ENCODE measurements around the gene LRP8. TPM values are rescaled to one million over a fixed set of nuclear protein-coding genes. Genes with fewer than 3 reads are reported as not detected.

The LRP8 gene
- total and polyA plus RNA-seq, 2 experiments from 2014 or later: 27.8 to 71.1 TPM

GRCh38 chr1:53366901-53367502 lies 39.1 kb upstream of the LRP8 start:
- Mint-ChIP-seq H3K36me3 (ENCODE audit: low read depth) (no peaks in the 10 kb centered on the region), H3K27ac (no peak overlapping the region), H3K4me3 (no peak overlapping the region), H3K27me3 (ENCODE audit: insufficient read depth, low read depth, poor library complexity) (peaks cover 29% of the 10 kb centered on the region), H3K9me3 (no peaks in the 10 kb centered on the region), H3K4me1 (peaks cover 7% of the 10 kb centered on the region)
- no peaks in the 10 kb centered on the region for H3F3A ChIP-seq (replicated peaks; ENCODE audit: low read depth)
- no peaks in the 10 kb centered on the region for H3K9me2 ChIP-seq (ENCODE audit: insufficient read depth)
- TF ChIP-seq CTCF (conservative IDR thresholded peaks at IDR 0.05; ENCODE audit: low read depth in 2 of 2) (no peak), ZNF462 (CRISPR knock-in tag; IDR thresholded peaks at IDR 0.05) (no peak), NANOG (IDR thresholded peaks at IDR 0.05; ENCODE audit: borderline replicate concordance) (no peak), JUNB (IDR thresholded peaks at IDR 0.05; ENCODE audit: unreplicated experiment) (no peak), EZH2phosphoT487 (IDR thresholded peaks at IDR 0.05; ENCODE audit: unreplicated experiment) (no peak)
- ATAC-seq (no peak), DNase-seq (ENCODE audit: low spot score) (no peak)
- no peaks in the 10 kb centered on the region for H3K36me3 ChIP-seq (ENCODE audit: insufficient read depth)
- no peaks in the 10 kb centered on the region for H3K27me3 ChIP-seq (ENCODE audit: insufficient read depth)
- H2AFZ ChIP-seq: no peak overlapping the region; the same call in 1 of the 2 replicates
- no peaks in the 10 kb centered on the region for H3K79me2 ChIP-seq (replicated peaks; ENCODE audit: insufficient read depth)
- H3K27ac ChIP-seq (ENCODE audit: low read depth): no peak overlapping the region
- H3K4me3 ChIP-seq: no peak overlapping the region
- H3K4me2 ChIP-seq: no peak overlapping the region
- H3K4me1 ChIP-seq (ENCODE audit: insufficient read depth): peaks cover 5% of the 10 kb centered on the region; the same call in 1 of the 2 replicates
- H4K20me1 ChIP-seq (replicated peaks; ENCODE audit: insufficient read depth): no peaks in the 10 kb centered on the region
